ENCODE results near the gene BRD7.

The BRD7 gene

DNA sequence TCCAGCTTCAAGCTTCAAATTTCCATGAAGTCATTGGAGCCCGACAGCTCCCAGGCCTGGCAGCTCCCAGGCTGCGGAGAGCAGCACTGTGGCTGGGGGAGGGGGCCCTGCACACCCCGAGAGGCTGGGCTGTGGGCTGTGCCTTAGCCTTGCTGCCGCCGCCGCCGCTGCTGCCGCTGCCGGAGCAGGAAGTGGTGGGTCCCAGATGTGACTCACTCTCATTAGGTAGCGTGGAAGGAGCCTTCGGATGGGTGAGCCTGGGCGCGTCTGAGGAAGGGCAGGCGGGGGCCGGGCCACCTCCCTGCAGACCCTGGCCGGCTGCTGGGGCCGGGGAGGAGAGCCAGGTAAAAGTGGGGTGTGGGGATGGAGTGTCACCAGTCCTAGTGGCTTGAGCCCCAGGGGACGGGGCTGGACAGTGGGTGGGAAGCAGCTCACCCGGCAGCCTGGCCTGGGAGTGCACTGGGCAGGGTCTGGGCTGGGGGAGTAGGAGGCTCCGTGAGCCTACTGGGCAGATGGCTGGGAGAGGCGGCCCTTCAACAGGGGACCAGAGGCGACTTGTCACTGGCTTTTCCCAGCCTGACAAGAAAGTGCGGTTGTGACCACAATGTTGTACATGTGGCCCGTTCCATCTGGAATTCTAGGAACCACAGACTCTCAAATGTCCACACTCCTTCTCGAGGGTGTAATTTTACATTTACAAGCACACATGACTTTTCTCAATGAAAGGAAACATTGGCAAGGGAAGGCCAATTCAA is 102.3 kb downstream of the BRD7 start, which contains the start of gene ADCY7:
TSS of gene ADCY7 (plus strand) at position 215 of the 755 bp plus-strand sequence. CDS start 21,629 bp downstream, outside the sequence.
- peak within 1 kb of the TSS; percentile 88 for H3K27ac Mint-ChIP-seq
- intact Hi-C loops (cut with micrococcal nuclease) = loop anchor here (2.0 kb wide), 1 partner anchor 14 kb away; no protein-coding TSS in a partner anchor
- peaks cover 94% of the 10 kb centered on the region for H3K4me1 Mint-ChIP-seq (ENCODE audit: low read depth)
- peak within 1 kb of the TSS; percentile 91 for H3K4me3 Mint-ChIP-seq
- H3K27me3 Mint-ChIP-seq = no peaks in the 10 kb centered on the region
- peaks cover 46% of the 10 kb centered on the region for H3K36me3 Mint-ChIP-seq (ENCODE audit: low read depth)
- H3K9me3 Mint-ChIP-seq = no peaks in the 10 kb centered on the region
